GM18502 (cell line): ENCODE data around the gene GSS.

Source experiments
- ATAC-seq: cut with Tn5 transposase; IDR thresholded peaks from one replicate; pipeline ENCODE4 v1.9.1; 2021; ENCODE audit warnings: mild to moderate bottlenecking; ENCODE audit not compliant: unreplicated experiment, poor library complexity

Gene GSS

GRCh38 chr20:34979366-34980153 lies 24.0 kb upstream of the GSS start:
- ATAC-seq: no peak

- ATAC-seq: no peak
These were observed 22.6 kb upstream of the GSS start for GRCh38 chr20:34978092-34978744.

- no peak for ATAC-seq
These were observed 21.9 kb upstream of the GSS start for GRCh38 chr20:34977365-34978091.

- no peak for ATAC-seq
These were observed 20.7 kb upstream of the GSS start for GRCh38 chr20:34976286-34976685.

- ATAC-seq: no peak
These were observed 18.6 kb upstream of the GSS start for GRCh38 chr20:34974246-34974645.

GRCh38 chr20:34971561-34972235 lies 16.1 kb upstream of the GSS start:
- ATAC-seq: no peak

GRCh38 chr20:34970846-34971560 lies 15.4 kb upstream of the GSS start:
- no peak for ATAC-seq

GRCh38 chr20:34970193-34970840 lies 14.7 kb upstream of the GSS start:
- ATAC-seq: no peak

- ATAC-seq: no peak
These were observed 12.6 kb upstream of the GSS start for GRCh38 chr20:34968042-34968775.

- ATAC-seq: no peak
These were observed 11.8 kb upstream of the GSS start for GRCh38 chr20:34967421-34967820.

GRCh38 chr20:34965051-34965450 lies 9.4 kb upstream of the GSS start:
- no peak for ATAC-seq

- ATAC-seq: no peak
These were observed 8.9 kb upstream of the GSS start for GRCh38 chr20:34964486-34964885.

GRCh38 chr20:34956751-34957472 lies 1.3 kb upstream of the GSS start:
- no peak for ATAC-seq

- no peak for ATAC-seq
These were observed 444 bp upstream of the GSS start for GRCh38 chr20:34956041-34956458.

- ATAC-seq: no peak
These were observed 739 bp downstream of the GSS start for GRCh38 chr20:34954904-34955230.

GRCh38 chr20:34953960-34954359 lies 1.6 kb downstream of the GSS start:
- no peak for ATAC-seq

GRCh38 chr20:34952671-34953070 lies 2.9 kb downstream of the GSS start:
- no peak for ATAC-seq

- ATAC-seq: no peak
These were observed 4.0 kb downstream of the GSS start for GRCh38 chr20:34951652-34952051.
